ENCODE results near the gene ZNF273.
"Not testable (repeated sequence)": the region's sequence is repeated elsewhere in the genome, so short reads cannot be mapped to it uniquely, and the experiment has no call there.

The ZNF273 gene

DNA sequence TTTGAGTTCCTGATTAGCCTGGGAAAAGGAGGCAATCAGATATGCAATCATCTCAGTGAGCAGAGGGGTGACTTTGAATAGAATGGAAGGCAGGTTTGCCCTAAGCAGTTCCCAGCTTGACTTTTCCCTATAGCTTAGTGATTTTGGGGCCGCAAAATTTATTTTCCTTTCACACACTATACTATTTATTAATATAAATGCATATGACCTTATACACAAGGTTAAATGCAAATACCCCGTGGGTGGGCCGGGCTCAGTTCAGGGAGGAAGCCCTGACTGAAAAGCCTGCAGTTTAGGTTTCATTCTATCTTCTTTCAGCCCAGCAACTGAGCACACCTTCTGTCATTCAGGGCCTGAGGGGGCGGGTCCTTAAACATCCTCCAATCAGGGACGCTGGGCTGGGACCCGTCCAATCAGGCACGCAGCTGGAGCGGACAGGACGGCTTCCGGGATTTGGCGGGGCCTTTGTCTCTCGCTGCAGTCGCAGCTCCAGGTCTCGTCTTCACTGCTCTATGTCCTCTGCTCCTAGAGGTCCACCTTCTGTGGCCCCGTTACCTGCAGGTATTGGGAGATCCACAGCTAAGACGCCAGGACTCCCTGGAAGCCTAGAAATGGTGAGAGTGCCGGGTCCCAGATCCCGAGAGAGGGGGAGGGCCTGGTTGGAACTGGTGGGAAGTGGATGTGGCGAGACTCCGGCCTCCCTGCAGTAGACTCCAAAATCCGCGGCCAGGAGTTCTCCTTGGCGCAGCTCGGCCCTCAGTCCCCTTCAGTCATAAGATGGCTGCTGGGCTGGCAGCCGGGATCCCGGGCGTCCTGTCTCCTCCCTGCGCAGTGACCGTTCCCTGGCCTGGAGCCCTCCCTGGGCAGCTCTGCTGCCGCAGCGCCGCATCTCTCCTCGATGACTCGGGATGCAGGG is at the start of gene ZNF273:
ZNF273 (plus strand) TSS at position 468 of the 916 bp plus-strand sequence; CDS start at position 513, 45 bp downstream.
- DNase-seq (ENCODE audit: low read depth): peak; percentile 81

DNA sequence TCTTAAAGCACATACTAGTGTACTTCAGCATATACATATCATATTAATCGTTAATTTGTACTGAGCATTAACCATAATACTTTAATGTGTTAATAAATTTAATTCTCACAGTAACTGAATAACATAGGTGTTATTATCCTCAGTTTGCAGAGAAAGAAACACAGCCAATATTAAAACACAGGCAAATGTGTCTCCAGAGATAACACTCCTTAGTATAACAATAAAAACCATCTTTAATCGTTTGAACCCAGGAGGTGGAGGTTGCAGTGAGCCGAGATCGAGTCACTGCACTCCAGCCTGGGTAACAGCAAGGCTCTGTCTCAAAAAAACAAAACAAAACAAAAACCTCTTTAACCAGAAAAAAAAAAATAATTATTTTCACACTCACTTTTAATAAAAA is 49.4 kb upstream of the ZNF273 start:
- DNase-seq (ENCODE audit: low read depth): no peak

DNA sequence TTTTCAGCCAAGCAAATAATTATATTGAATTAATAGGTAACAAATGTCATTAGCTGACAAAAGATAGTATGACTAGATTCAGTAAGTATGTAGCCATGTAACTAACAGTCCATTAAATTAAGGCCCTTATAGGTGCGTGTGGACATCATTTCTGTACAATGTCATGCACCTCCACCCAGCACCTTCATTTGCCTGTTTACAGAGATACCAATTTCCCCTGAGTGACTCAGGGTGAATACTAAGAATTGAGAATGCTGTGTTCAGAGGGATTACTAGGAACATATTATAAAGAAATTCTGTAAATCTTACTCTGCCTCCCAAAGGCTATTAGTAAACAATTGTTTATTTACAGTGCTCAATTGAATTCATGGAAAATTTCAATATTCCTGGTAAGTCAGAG is 48.1 kb upstream of the ZNF273 start:
- no peak for DNase-seq (ENCODE audit: low read depth)

DNA sequence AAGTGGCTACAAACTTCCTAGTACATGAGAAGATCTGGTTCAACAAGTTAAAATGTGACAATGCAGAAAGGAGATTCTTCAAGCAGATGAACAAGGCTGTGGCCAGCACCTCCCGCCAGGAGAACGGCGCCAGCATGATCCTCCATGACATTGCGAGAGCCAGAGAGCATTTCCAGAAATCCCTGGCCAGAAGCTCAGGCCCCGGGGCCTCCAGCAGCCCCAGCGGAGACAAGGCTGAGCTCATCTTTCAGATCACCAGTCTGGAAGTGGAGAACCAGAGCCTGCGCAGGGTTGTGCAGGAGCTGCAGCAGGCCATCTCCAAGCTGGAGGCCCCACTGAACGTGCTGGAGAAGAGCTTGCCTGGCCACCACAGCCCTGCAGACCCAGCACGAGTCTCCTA is 40.1 kb upstream of the ZNF273 start:
- DNase-seq (ENCODE audit: low read depth): no peak

DNA sequence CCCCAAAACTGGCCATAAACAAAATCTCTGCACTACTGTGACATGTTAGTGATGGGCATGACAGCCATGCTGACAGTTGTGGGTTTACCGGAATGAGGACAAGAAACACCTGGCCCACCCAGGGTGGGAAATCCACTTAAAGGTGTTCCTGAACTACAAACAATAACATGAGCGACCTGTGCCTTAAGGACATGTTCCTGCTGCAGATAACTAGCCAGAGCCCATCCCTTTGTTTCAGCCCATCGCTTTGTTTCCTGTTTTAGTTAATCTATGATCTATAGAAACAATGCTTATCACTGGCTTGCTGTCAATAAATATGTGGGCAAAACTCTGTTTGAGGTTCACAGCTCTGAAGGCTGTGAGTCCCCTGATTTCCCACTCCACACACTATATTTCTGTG is 39.5 kb upstream of the ZNF273 start:
- not testable (repeated sequence) for DNase-seq (ENCODE audit: low read depth)

DNA sequence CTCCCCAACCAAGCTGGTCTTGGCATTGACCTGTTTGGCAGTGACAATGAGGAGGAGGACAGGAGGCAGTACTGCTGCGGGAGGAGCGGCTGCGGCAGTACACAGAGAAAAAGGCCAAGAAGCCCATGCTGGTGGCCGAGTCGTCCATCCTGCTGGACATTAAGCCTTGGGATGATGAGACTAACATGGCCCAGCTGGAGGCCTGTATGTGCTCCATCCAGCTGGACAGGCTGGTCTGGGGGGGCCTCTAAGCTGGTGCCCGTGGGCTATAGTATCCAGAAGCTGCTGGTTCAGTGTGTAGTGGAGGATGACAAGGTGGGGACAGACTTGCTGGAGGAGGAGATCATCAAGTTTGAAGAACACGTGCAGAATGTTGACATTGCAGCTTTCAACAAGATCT is 39.1 kb upstream of the ZNF273 start:
- no peak for DNase-seq (ENCODE audit: low read depth)

DNA sequence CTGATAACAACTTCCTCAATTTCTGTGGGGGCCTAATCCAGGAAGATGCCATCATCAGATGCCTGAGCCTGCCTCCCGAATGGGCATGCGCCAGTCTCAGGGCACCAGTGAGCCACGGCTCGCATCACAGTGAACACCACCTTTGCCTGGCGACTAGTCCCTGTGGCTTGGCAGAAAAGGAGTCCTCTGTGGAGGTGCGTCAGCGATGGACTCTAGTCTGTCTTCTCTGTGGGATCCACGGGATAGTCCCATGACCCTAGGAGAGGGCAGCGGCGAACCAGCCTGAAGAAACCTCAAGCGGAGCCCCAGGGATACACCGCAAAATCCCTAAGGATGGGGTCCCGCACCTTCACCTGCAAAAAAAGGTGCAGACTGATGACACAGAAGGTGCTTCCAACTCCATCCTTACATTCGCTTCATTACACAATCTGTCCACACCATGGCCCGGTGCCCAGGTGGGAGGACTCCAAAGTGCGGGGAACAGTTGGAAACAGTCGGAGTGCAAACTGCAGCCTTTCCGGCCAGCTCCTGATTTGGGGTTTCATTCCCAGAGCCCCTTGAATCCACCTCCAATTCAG is 35.1 kb upstream of the ZNF273 start:
- no peak for DNase-seq (ENCODE audit: low read depth)

DNA sequence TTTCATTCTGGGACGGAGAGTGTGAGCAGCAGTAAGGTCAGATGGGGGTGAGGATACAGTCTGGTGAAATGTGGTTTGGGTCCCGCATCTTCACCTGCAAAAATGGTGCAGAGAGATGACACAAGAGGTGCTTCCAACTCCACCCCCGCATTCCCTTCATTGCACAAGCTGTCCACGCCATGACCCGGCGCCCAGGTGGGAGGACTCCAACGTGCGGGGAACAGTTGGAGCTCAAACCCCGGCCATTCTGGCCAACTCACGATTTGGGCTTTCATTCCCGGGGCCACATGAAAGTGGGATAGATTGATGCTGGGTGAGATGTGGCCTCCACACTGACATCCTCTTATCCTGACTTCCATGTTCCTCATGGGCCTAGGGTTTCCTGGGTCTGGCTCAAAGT is 34.6 kb upstream of the ZNF273 start:
- no peak for DNase-seq (ENCODE audit: low read depth)

DNA sequence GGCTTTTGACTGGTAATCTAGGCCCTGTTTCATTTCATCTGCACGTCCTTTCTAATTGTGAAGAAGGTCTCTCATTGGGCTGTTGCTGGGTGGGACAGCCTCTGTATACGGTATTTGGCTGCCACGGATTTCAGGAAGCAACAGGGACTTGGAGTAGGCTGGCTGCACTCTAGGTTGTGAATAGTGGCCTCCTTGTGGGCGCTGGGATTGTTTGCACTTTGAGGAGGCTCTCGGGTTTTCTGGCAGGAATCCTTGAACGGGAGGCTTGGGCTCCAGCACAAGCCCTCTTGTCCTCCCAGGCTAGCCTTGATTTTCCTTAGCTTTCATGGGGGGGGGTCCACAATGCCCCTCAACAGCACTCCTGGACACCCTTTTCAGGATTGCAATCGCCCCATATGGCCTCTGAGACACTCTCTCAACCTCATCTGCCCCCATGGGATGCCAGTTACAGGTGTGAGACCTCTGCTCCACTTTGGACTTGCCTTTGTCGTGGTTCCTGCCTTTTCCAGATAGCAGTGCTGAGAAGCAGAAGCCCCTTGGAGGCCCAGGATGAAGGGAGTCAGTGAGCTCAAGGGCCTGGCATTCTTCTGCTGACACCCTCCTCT is 33.9 kb upstream of the ZNF273 start:
- no peak for DNase-seq (ENCODE audit: low read depth)

DNA sequence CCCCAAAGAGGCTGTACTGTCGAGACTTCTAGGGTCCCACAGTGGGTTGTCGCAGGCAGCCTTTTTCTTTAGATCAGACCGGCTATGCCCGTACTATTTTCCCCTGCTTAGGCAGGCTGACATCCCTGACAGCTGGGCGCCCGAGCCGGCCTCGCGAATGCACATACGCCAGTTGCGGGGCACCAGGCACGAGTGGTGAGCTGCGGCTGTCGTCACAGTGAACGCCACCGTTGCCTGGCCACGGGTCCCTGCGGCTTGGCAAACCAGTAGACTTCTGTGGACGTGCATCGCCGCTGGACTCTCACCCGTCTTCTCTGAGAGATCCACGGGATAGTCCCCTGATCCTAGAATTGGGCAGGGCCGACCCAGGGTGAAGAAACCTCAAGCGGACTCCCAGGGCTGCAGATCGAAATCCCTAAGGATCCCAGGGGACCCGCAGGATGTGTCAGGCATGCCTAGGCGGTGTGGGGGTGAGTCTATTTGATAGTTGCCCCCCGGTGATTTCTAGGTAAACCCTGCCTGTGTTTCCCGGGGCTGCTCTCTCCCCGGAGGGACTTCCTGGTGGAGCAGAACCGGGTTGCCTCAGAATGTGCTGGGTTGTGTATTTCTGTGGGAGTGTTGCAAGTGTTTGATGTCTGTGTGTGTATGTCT is 33.0 kb upstream of the ZNF273 start:
- DNase-seq (ENCODE audit: low read depth): no peak

DNA sequence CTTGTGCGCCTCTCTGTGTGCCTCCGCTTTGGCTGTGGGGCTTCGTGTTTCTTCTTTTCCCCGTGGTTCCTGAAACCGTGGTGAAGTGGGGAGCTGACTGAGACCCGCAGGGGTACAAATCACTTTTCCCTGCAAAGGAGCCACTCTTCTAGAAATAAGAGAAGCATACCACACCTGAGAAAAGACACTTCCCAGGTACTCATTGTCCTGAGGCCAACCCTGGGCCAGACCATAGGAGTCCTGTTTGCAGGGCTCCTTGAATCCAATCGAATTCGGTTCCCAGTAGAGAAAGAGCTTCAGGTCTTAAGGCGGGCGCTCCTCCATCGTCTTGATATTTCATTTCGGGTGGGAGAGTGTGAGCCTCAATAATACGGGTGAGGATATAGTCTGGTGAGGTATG is 32.4 kb upstream of the ZNF273 start:
- no peak for DNase-seq (ENCODE audit: low read depth)

DNA sequence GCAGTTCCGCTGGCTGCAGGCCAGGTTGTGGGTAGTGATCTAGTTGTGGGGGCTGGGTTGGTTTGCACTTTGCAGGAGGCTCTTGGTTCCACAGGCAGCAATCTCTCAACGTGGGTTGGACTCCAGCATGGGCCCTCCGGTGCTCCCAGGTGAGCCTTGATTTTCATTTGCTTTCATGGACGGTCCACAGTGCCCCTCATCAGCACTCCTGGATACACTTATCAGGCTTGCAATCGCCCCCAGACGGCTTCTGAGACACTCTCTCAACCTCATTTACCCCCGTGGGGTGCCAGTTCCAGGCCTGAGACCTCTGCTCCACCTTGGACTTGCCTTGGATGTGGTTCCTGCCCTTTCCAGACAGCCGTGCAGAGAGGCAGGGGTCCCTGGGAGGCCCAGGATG is 31.3 kb upstream of the ZNF273 start:
- DNase-seq (ENCODE audit: low read depth): no peak

DNA sequence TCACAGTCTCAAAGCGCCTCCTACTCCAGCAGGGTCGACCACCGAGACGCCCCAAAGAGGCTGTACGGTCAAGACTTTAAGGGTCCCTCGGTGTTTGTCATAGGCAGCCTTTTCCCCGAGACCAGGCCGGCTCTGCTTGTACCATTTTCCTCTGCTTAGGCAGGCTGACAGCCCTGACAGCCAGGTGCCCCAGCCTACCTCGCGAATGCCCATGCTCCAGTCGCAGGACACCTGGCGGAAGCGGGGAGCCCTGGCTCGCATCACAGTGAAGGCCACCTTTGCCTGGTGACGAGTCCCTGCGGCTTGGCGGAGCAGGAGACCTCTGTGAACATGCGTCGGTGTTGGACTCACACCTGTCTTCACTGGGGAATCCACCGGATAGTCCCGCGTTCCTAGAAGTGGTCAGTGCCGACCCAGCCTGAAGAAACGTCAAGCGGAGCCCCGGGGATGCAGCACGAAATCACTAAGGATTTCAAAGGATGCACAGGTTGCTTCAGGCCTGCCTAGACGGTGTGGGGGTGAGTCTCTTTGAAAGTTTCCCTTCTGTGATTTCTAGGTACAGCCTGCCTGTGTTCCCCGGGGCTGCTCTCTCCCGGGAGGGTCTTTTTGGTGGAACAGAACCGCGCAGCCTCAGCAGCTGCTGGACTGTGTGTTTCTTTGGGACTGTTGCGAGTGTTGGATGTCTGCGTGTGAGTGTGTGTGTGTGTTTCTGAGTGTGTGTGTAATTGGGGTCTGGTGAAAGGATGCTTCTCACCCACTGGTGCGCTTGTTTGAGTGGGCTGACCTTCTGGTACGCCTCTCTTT is 30.5 kb upstream of the ZNF273 start:
- no peak for DNase-seq (ENCODE audit: low read depth)

DNA sequence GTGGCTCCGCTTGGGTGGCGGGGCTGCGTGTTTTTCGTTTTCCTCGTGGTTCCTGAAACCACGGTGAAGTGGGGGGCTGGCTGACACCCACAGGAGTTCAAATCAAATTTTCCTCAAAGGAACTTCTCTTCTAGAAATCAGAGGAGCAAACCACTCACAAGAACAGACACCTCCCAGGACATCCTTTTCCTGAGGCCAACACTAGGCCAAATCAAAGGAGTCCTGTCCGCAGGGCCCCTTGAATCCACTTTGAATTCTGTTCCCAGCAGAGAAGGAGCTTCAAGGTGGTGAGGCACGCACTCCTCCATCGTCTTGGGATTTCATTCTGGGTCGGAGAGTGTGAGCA is 29.9 kb upstream of the ZNF273 start:
- no peak for DNase-seq (ENCODE audit: low read depth)

DNA sequence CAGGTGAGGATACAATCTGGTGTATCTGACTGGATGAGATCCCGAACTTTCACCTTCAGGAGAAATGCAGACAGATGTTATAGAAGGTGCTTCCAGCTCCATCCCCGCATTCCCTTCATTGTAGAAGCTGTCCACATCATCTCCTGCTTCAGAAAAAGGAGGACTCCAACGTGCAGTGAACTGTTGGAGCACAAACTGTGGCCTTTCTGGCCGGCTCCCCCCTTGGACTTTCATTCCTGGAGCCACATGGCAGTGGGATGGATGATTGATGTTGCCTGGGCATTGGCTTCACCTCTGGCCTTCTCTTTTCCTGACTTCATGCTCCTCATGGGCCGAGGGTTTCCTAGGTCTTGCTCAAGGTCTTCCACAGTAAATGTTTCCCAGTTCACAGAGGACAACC is 29.6 kb upstream of the ZNF273 start:
- DNase-seq (ENCODE audit: low read depth): no peak

DNA sequence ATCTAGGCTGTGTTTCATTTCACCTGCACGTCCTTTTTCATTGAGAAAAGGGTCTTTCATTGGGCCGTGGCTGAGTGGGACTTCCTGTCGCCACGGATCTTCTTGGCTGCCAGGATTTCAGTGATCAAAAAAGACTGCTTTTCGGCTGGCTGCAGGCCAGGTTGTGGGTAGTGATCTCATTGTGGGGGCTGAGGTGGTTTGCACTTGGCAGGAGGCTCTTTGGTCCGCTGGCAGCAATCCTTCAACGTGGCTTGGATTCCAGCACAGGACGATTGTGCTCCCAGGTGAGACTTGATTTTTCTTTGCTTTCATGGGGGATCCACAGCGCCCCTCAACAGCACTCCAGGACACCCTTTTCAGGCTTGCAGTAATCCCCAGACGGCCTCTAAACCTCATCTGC is 29.0 kb upstream of the ZNF273 start:
- DNase-seq (ENCODE audit: low read depth): no peak

DNA sequence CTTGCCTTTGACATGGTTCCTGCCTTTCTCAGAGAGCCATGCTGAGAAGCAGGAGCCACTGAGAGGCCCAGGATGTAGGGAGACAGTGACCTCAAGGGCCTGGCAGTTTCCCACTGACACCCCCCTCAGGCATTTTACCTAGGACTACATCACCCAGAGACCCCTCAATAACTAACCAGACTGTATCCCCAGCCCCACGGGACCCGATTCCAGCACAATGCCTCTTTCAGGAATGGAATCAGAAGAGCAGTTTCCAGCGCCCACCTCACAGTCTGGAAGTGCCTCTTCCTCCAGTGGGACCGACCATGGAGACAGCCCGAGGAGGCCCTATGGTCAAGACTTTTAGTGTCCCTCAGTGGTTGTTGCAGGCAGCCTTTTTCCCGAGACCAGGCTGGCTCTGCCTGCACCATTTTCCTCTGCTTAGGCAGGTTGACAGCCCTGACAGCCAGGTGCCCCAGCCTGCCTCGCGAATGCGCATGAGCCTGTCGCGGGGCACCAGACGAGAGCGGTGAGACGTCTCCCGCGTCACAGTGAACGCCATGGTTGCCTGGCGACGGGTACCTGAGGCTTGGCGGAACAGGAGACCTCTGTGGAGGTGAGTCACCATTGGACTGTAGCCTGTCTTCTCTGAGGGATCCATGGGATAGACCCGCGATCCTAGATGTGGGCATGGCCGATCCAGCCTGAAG is 28.4 kb upstream of the ZNF273 start:
- no peak for DNase-seq (ENCODE audit: low read depth)

DNA sequence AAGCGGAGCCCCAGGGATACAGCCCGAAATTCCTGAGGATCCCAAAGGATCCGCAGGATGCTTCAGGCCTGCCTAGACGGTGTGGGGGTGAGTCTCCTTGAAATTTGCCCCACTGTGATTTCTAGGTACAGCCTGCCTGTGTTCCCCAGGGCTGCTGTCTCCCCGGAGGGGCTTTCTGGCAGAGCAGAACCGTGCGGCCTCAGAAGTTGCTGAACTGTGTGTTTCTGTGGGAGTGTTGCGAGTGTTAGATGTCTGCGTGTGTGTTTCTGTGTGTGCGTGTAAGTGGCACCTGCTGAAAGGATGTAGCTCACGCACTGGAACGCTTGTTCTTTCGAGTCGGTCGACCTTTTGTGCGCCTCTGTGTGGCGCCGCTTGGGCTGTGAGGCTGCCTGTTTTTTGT is 27.8 kb upstream of the ZNF273 start:
- DNase-seq (ENCODE audit: low read depth): no peak

DNA sequence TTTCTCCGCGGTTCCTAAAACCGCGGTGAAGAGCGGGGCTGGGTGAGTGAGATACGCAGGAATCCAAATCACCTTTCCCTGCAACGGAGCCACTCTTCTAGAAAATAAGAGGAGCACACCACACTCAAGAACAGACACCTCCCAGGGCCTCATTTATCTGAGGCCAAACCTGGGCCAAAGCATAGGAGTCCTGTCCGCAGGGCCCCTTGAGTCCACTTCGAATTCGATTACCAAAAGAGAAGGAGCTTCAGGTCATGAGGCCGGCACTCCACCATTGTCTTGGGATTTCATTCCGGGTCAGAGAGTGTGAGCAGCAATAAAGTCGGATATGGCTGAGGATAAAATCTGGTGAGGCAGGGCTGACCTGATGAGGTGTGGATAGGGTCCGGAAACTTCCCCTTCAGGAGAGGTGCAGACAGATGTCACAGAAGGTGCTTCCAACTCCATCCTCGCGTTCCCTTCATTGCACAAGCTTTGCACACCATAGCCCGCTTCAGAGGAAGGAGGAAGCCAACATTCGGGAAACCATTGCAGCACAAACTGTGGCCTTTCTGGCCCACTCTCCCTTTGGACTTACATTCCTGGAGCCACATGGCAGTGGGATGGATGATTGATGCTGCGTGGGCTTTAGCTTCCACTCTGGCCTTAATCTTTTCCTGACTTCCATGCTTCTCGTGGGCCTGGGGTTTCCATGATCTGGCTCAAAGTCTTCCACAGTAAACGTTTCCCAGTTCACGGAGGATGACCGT is 27.2 kb upstream of the ZNF273 start:
- no peak for DNase-seq (ENCODE audit: low read depth)

DNA sequence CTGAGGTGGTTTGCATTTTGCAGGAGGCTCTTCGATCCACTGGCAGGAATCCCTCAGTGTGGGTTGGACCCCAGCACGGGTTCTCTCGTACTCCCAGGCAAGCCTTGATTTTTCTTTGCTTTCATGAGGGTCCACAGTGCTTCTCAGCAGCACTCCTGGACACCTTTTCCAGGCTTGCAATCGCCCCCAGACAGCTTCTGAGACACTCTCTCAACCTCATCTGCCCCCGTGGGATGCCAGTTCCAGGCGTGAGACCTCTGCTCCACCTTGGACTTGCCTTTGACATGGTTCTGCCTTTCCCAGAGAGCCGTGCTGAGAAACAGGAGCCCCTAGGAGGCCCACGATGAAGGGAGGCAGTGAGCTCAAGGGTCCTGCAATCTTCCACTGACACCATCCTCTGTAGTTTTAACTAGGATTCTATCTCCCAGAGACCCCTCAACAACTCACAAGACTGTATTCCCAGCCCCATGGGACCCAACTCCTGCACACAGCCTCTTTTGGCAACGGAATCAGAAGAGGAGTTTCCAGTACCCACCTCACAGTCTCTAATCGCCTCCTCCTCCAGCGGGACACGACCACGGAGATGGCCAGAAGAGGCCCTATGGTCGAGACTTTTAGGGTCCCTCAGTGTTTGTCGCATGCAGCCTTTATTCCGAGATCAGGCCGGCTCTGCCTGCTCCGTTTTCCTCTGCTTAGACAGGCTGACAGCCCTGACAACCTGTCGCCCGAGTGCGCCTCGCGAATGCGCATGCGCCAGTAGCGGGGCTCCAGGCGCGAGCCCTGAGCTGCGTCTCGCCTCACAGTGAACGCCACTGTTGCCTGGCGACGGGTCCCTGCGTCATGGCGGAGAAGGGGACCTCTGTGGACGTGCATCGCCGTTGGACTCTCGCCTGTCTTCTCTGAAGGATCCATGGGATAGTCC is 26.0 kb upstream of the ZNF273 start:
- peak; percentile 44 for DNase-seq (ENCODE audit: low read depth)
